Lower leg skin (tissue), 4 donors: ENCODE results near the gene API5. TPM values are rescaled to one million over a fixed set of nuclear protein-coding genes. Genes with fewer than 3 reads are reported as not detected.

Experiments used
- DNase-seq, 2 donors: peaks; one replicate each; pipeline ENCODE4 v3.0.0-alpha.2; 2019; ENCODE audit warnings: low spot score in 2 of 2
- H3K4me3 ChIP-seq: fragments of 200-600 bp; sonication (generic); 2 replicates; pipeline ENCODE4 v1.5.1; 2017; ENCODE audit warnings: mild to moderate bottlenecking, low read depth; ENCODE audit not compliant: poor library complexity, severe bottlenecking
- POLR2A ChIP-seq, 2 donors: fragments of 450-650 bp; IDR thresholded peaks; one replicate each; pipeline ENCODE4 v1.6.1; 2016 to 2017; ENCODE audit warnings: antibody characterized with exemption in 2 of 2, mild to moderate bottlenecking in 1 of 2, moderate library complexity in 1 of 2
- WGBS, 2 donors: methylation state at CpG; one replicate each; pipeline ENCODE4 v1.1.5; 2018; 5-methylcytosine and 5-hydroxymethylcytosine counted together
- intact Hi-C: fragments of 100-400 bp; cut with DNase I; formaldehyde crosslinking; loops from one replicate; pipeline ENCODE4 v1.15.0; 2023; ENCODE audit warnings: low total_unique reads
- total RNA-seq, 4 donors: library from RNA; depleted of rRNA; stranded (reverse); fragments of >200 nt; gene quantifications; one replicate each; pipeline ENCODE4 v1.1.0, GENCODE V29; 2016
- TF ChIP-seq, protein P1 (sequence below), 3 donors: fragments of 450-650 bp; IDR thresholded peaks; one replicate each; pipeline ENCODE4 v1.5.1; 2016; ENCODE audit warnings: antibody characterized with exemption in 3 of 3, mild to moderate bottlenecking in 3 of 3, moderate library complexity in 2 of 3

API5 gene
- total RNA-seq, 4 donors from 2014 or later: 55.0 to 73.3 (median 64.7) TPM

- no peak overlapping the region for H3K4me3 ChIP-seq
- intact Hi-C loops: no loop called here
- 88 to 91% methylated on average over 4 of the region's 4 CpGs for WGBS, 2 donors
- no peak for TF ChIP-seq POLR2A (IDR thresholded peaks at IDR 0.05)
- TF ChIP-seq, protein P1, sequence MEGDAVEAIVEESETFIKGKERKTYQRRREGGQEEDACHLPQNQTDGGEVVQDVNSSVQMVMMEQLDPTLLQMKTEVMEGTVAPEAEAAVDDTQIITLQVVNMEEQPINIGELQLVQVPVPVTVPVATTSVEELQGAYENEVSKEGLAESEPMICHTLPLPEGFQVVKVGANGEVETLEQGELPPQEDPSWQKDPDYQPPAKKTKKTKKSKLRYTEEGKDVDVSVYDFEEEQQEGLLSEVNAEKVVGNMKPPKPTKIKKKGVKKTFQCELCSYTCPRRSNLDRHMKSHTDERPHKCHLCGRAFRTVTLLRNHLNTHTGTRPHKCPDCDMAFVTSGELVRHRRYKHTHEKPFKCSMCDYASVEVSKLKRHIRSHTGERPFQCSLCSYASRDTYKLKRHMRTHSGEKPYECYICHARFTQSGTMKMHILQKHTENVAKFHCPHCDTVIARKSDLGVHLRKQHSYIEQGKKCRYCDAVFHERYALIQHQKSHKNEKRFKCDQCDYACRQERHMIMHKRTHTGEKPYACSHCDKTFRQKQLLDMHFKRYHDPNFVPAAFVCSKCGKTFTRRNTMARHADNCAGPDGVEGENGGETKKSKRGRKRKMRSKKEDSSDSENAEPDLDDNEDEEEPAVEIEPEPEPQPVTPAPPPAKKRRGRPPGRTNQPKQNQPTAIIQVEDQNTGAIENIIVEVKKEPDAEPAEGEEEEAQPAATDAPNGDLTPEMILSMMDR (IDR thresholded peaks at IDR 0.05): no peak
- no peak for DNase-seq
Observed at GRCh38 chr11:43354311-43354710, 42.5 kb downstream of the API5 start.

GRCh38 chr11:43356336-43356735 lies 44.5 kb downstream of the API5 start:
- intact Hi-C loops: no loop called here
- DNase-seq: no peak
- TF ChIP-seq POLR2A (IDR thresholded peaks at IDR 0.05): no peak
- TF ChIP-seq, protein P1 (IDR thresholded peaks at IDR 0.05): no peak

DNA sequence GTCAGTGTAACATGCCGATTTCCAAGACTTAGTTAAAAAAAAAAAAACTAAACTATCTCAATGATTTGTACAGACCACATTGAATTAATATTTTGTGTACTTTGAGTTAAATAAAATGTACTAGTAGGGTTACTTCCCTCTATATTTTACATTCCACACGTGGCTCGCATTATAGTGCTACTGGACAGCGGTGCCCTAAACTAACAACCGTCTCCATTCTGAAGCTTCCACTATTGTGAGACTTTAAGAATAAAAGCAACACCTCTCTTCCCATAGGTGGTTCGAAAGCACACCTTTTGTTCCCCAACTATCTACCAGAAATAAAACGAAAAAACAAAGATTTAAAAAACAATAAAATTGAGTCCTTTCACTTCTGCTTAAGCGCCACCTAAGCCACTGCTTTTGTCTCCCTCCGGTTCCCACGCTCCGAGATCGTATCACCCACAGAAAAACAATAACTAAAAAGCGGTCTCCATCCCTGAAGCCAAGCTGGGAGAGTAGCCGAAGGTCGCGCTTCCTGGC lies 46.5 kb downstream of the API5 start:
- TF ChIP-seq, protein P1 (IDR thresholded peaks at IDR 0.05): no peak
- intact Hi-C loops: no loop called here
- 2 to 4% methylated on average over 16 of the region's 16 CpGs for WGBS, 2 donors
- H3K4me3 ChIP-seq: peak overlapping the region; percentile 98
- no peak for DNase-seq

More at GRCh38 chr11:43356336-43356735, 44.5 kb downstream of the API5 start:
- H3K4me3 ChIP-seq: no peak overlapping the region

DNA sequence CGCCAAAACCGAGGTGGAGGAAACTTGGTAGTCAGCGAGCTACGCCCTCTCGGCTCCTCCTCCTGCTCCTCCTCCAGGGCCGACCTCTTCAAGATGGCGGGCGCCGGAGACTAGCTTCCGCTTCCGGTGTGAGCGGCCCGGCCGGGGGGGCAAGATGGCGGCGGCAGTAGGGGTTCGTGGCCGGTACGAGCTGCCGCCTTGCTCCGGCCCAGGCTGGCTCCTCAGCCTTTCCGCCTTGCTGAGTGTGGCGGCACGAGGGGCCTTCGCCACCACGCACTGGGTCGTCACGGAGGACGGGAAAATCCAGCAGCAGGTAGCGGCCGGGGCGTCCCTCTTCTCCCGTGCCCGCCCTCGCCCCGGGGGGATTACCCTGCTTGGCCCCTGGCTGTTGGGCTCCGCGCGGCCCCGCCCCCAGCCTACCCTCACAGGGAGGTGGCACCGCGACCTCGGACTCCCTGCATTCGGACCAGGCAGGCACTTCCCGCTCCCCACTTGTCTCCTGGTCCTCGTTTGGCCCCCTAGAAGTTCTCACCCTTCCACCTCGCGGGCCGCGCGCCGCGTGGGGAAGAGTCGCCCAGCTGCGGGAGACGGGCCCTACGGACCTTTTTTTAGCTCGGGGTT lies 47.1 kb downstream of the API5 start, which contains the start of gene TTC17:
Gene TTC17, plus strand, starts transcription at position 120 of the 621 bp plus-strand sequence. Its CDS starts 35 bp downstream, at position 155.
- 1 to 2% methylated on average over 25 to 36 of the region's 58 CpGs for WGBS, 2 donors
- DNase-seq: peak; percentile 92 to 99
- H3K4me3 ChIP-seq: peak within 1 kb of the TSS; percentile 98
- intact Hi-C loops: no loop called here
- TF ChIP-seq POLR2A (IDR thresholded peaks at IDR 0.05): no peak
- TF ChIP-seq, protein P1 (IDR thresholded peaks at IDR 0.05): no peak

- TF ChIP-seq, protein P1 (IDR thresholded peaks at IDR 0.05): no peak
- intact Hi-C loops: no loop called here
- no peak for DNase-seq
- WGBS, 2 donors: 0 to 1% methylated on average over 7 to 14 of the region's 14 CpGs
- peak overlapping the region; percentile 98 for H3K4me3 ChIP-seq
Observed at GRCh38 chr11:43359422-43359818, 47.6 kb downstream of the API5 start.
